ENCODE data around the gene ABHD16A.

Gene ABHD16A

DNA sequence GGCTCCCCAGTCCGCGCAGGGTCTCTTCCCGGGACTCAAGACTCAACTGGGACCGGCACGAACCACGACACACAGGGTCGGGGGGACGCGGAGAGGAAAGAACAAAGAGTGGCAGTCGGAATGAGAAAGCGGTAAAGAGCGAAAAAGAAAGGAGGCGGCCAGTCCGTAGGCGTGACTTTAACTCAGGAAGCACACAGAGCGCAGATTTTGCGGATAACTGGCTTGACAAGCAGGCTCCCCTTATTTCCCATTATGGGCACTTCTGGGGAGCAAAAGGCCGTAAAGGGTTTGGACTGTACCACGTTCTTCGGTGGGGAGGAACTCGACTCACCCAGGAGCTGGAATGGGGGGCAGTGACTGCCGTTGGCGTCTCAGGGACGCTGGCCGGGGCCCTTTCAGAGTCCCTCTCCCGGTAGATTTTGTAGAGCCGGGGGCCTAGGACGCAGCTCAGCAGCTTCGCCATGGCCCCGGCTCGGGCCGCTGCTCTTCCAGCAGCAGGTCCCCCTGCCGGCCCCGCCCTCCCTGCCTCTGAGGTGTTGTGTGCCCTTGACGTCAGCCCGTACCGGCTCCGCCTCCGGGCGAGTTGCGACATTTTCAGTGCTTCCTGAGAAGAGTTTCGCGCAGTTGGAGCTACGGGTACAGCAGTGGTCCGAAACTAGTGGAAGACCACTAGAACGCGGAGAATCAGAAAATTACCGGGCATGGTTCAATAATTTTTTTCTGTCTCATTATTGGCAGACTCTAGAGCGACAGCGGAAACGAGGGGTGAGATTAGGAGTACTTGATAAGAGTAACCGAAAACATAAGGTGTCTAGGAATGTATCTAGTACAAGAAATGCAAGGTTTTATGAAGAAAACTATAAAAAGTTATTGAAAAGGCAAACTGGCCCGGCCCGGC is at the start of gene ABHD16A:
ABHD16A (minus strand) TSS at position 506 of the 898 bp plus-strand sequence; CDS start at position 463, 43 bp downstream.
- peak; percentile 98 for DNase-seq

DNA sequence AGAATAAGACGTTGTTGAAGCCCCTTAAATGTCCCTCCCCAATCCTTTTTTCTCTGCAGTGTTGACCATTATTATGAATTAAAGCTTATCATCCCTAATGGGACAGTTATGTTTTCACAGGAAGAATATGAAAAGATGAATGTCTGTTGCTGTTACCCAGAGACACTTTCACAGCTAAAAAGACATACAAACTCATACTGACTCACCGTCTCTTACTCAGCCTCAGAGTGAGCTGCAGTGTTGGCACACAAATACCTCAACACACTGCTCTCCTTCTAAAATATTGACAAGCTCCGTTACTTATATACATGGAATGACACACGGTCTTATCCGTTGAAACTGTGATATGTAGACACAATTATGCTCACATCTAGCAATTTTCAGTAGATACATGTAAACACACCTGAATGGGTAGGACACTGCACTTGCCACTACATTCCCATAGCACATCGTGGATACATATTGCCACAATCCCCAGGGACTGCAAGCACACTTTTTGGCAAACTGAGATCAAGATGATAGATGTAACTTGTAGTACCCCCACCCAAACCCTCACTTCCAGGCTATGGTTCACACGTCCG is 49.7 kb upstream of the ABHD16A start:
- no peak for DNase-seq

- DNase-seq: no peak
Observed at GRCh38 chr6:31750411-31751022, 47.4 kb upstream of the ABHD16A start.

GRCh38 chr6:31749301-31750036 is 46.3 kb upstream of the ABHD16A start:
- DNase-seq: no peak

- DNase-seq: no peak
Observed at GRCh38 chr6:31744422-31744821, 41.3 kb upstream of the ABHD16A start.

GRCh38 chr6:31742894-31743293 is 39.8 kb upstream of the ABHD16A start:
- no peak for DNase-seq

DNA sequence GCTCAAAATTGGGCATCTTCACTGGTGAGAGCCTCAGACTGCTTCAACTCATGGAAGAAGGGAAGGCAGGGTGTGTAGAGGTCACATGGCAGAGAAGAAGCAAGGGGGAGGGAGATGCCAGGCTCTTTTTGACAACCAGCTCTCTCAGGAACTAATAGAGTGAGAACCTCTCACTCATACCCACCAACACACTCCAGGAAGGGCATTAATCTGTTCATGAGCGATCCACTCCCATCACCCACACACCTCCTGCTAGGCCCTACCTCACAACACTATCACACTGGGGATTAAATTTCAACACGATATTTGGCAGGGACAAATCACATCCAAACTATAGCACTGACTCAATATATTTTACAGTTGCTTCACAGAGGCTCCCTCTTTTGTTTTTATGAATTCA is 38.7 kb upstream of the ABHD16A start:
- DNase-seq: no peak

DNA sequence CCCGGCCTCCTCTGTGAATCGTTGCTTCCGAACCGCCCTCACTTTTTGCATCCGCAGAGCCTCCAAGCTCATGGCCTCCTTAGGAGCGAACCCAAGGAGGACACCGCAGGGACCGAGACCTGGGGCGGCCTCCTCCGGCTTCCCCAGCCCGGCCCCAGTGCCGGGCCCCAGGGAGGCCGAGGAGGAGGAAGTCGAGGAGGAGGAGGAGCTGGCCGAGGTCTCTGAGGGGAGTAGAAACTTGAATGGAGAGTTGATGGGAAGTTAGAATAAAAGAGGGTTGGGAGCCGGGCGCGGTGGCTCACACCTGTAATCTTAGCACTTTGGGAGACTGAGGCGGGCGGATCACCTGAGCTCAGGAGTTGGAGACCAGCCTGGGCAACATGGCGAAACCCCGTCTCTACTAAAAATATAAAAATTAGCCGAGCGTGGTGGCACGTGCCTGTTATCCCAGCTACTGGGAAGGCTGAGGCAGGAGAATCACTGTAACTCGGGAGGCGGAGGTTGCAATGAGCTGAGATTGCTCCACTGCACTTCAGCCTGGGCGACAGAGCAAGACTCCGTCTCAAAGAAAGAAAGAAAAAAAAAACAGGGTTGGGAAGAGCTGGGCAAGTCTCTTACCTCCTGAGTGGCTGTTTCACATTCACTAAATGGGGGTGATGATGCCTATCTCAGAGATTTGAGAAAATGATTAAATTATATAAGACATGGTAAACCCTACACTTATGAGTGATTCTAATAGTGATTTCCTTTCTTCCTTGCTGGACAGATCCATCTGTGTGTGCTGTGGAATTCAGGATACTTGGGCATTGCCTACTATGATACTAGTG is 37.5 kb upstream of the ABHD16A start:
- DNase-seq: no peak

DNA sequence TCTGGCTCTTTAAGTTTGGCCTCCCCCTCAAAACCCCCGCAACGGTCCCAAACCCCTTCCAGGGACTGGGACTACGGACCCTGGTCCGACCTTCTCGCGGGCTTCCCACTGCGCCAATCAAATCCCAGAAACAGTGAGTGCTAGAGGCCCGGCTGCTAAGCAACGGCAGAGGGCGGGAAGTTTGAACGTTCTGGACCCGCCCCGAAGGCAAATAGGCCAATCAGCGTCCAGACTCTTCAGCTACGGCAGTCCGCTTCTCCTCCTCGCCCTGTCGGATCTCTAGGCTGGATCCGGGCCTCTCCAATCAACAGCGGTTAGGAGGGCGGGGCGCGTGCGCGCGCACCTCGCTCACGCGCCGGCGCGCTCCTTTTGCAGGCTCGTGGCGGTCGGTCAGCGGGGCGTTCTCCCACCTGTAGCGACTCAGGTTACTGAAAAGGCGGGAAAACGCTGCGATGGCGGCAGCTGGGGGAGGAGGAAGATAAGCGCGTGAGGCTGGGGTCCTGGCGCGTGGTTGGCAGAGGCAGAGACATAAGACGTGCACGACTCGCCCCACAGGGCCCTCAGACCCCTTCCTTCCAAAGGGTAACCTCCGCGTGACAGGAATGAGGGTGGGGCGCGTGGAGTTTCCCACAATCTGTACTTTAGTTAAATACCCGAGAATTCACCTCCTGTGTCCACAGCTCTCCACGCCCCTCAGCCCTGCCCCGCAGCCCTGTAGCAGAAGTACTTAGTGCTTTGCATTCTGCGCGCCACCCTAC is 36.7 kb upstream of the ABHD16A start, which contains the start of gene MSH5:
MSH5 (plus strand) TSS at position 367 of the 758 bp plus-strand sequence. CDS start 462 bp downstream, outside the sequence.
- peak; percentile 97 for DNase-seq

GRCh38 chr6:31737991-31738979 is 35.2 kb upstream of the ABHD16A start:
- DNase-seq: peak; percentile 84

DNA sequence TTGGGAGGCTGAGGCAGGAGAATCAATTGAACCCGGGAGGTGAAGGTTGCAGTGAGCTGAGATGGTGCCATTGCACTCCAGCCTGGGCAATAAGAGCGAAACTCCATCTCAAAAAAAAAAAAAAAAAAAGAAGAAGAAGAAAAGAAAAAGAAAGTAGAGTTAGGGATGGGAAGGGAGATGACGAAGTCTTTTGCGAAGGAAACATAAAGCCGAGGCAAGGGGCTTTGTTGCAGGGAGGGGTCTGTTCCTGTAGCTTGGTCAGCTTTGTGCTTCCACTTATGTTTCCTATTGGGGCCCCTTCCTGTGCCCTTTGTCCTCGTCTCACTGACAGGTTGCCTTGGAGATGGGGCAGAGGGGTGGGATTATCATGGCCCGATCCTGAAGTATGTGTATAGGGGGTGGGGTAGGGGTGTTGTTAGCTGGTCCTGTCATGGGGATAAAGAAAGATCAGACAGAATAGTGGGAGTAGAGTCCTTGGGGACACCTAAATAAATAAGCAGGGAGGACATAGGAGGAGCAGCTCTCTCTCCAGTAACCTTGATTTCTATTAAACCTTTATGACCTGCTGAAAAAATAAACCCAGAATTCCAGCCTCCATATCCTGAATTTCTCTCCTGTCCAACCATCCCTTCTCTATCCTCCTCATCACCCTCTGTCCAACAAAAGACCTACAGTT is 34.3 kb upstream of the ABHD16A start:
- DNase-seq: peak; percentile 46

DNA sequence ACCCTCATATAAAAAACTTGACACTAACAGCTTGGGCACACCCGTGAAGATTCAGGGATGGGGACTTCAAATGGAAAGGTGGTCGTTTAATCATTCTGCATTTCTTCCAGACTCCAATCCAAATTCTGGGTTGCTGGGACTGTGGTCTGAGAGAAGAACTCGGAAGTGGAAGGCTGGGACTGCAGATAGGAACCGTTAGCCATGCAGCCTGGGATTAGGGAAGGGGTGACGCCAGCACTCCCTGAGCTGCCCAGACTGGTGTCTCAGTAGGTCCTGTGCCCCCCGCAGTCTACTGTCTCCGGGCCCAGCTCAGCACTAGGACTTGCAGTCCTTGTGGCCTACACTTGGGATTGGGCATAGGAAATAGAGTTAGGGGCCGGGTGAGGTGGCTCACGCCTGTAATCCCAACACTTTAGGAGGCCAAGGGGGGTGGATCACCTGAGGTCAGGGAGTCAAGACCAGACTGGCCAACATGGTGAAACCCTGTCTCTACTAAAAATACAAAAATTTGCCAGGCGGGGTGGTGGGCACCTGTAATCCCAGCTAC is 33.7 kb upstream of the ABHD16A start:
- no peak for DNase-seq

GRCh38 chr6:31736021-31736767 is 33.1 kb upstream of the ABHD16A start, which contains the start of gene CLIC1:
Gene CLIC1 (minus strand): TSS chr6:31736530. CDS start chr6:31736300, 230 bp downstream.
- peak; percentile 82 for DNase-seq

- peak; percentile 84 for DNase-seq
Observed at GRCh38 chr6:31734821-31735406, 31.8 kb upstream of the ABHD16A start.

DNA sequence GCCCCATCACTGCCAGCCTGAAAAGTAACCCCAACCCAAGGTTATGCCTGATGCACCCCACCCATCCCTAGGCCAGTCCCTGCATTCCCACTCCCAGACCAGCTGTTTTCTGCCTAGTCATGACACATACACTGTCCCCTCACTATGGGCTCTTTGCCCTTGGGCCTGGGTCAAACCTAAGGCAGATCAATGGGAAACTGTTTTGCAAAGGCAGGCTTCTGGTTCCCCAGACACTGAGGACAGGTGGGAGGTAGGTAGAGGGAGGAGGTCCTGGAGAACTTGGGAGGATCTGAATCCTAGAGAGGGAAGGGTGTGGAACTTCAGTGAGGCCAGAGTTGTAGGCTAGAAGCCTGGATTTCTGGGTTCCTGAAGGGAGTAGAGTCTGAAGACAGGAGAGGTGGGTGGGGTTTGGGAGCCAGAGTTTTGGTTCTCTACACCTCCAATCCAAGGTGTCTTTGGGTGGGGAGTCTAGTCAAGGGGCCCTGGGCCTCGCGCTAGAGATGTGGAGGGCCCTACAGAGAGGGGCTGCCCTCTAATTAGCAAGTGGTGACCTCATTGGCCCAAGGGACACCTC is 31.2 kb upstream of the ABHD16A start:
- DNase-seq: peak; percentile 13

DNA sequence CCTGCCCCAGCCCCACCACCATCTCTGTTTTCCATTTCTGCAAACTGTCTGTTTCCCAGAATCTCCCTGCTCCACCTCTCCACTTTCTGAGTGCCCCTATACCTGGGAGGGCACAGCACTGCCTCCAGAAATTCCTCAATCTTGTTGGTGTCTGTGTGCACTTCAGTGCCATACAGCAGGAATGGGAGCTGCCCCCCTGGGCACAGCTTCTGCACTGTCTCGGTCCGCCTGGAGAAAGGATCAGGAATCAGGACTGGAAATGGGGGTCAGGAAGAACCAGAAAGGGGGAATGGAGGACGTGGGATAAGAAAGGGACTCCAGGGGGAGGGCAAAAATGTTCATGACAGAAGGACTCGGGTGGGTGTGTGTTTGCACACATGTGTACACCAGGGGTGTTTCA is 30.6 kb upstream of the ABHD16A start:
- no peak for DNase-seq

- no peak for DNase-seq
Observed at GRCh38 chr6:31732029-31732428, 28.9 kb upstream of the ABHD16A start.

All from CD4-positive, alpha-beta T cell treated with Interleukin-17A for 1 hour (primary cell).